GM18517 (cell line): ENCODE results near the gene TDRD10.

Experiments used
- ATAC-seq: cut with Tn5 transposase; IDR thresholded peaks from one replicate; pipeline ENCODE4 v1.9.1; 2021; ENCODE audit warnings: mild to moderate bottlenecking, moderate library complexity; ENCODE audit not compliant: unreplicated experiment

Gene TDRD10

GRCh38 chr1:154552036-154552435 lies 50.0 kb downstream of the TDRD10 start:
- ATAC-seq: no peak

GRCh38 chr1:154553056-154554030 lies 51.3 kb downstream of the TDRD10 start:
- no peak for ATAC-seq

- ATAC-seq: no peak
Observed at GRCh38 chr1:154556422-154556821, 54.4 kb downstream of the TDRD10 start.

GRCh38 chr1:154557248-154557938 lies 55.4 kb downstream of the TDRD10 start:
- no peak for ATAC-seq

- ATAC-seq: no peak
Observed at GRCh38 chr1:154557939-154558719, 56.1 kb downstream of the TDRD10 start, which contains the start of gene UBE2Q1. TSS of gene UBE2Q1 (minus strand) at chr1:154558662. CDS start at chr1:154558553, 109 bp downstream.

- peak; percentile 81 for ATAC-seq
Observed at GRCh38 chr1:154558720-154559465, 56.9 kb downstream of the TDRD10 start.

GRCh38 chr1:154559466-154560044 lies 57.5 kb downstream of the TDRD10 start:
- ATAC-seq: peak; percentile 51

- no peak for ATAC-seq
Observed at GRCh38 chr1:154565876-154566275, 63.9 kb downstream of the TDRD10 start.

GRCh38 chr1:154567386-154568156 lies 65.6 kb downstream of the TDRD10 start, which contains the start of gene CHRNB2:
TSS of gene CHRNB2 (plus strand) at chr1:154567778. CDS start at chr1:154568045, 267 bp downstream.
- ATAC-seq: no peak

GRCh38 chr1:154568157-154568815 lies 66.3 kb downstream of the TDRD10 start:
- no peak for ATAC-seq

- no peak for ATAC-seq
Observed at GRCh38 chr1:154571244-154571963, 69.4 kb downstream of the TDRD10 start.

- ATAC-seq: no peak
Observed at GRCh38 chr1:154571964-154572288, 69.9 kb downstream of the TDRD10 start.

- ATAC-seq: no peak
Observed at GRCh38 chr1:154572468-154573167, 70.6 kb downstream of the TDRD10 start.

GRCh38 chr1:154573168-154573510 lies 71.1 kb downstream of the TDRD10 start:
- ATAC-seq: no peak

GRCh38 chr1:154574716-154575115 lies 72.7 kb downstream of the TDRD10 start:
- no peak for ATAC-seq

GRCh38 chr1:154575147-154575927 lies 73.3 kb downstream of the TDRD10 start:
- no peak for ATAC-seq
